CD8-positive, alpha-beta memory T cell (primary cell): ENCODE measurements around the gene SS18L1. TPM values are rescaled to one million over a fixed set of nuclear protein-coding genes. Genes with fewer than 3 reads are reported as not detected.

Source experiments
- CTCF ChIA-PET: fragments of 350-600 bp; sonication (Branson Sonifier 250); formaldehyde crosslinking; loops from one replicate; lab custom pipeline; 2021; ENCODE audit warnings: antibody characterized with exemption; lab: Charles Lee
- POLR2A ChIA-PET: fragments of 350-600 bp; sonication (Branson Sonifier 250); formaldehyde crosslinking; loops from one replicate; lab custom pipeline; 2021; ENCODE audit warnings: antibody characterized with exemption; lab: Charles Lee
- DNase-seq, 5 donors: peaks; one replicate each; pipeline versions ENCODE4 v3.0.0 to v3.0.0-alpha.2; 2020 to 2022; ENCODE audit warnings: mixed read lengths in 1 of 5
- H3K27ac ChIP-seq: one replicate; pipeline ENCODE4 v1.7.0; 2013; ENCODE audit warnings: low read depth, mild to moderate bottlenecking, low read length, moderate library complexity
- H3K27me3 ChIP-seq: 2 replicates; pipeline ENCODE4 v1.7.0; 2013; ENCODE audit warnings: low read length, mild to moderate bottlenecking; ENCODE audit not compliant: insufficient read depth, poor library complexity, severe bottlenecking
- H3K36me3 ChIP-seq: 2 replicates; pipeline ENCODE4 v1.7.0; 2013; ENCODE audit warnings: mild to moderate bottlenecking, low read length, moderate library complexity; ENCODE audit not compliant: insufficient read depth
- H3K4me1 ChIP-seq: 2 replicates; pipeline ENCODE4 v1.7.0; 2013; ENCODE audit warnings: mild to moderate bottlenecking, low read length, moderate library complexity; ENCODE audit not compliant: insufficient read depth
- H3K4me3 ChIP-seq: 2 replicates; pipeline ENCODE4 v1.7.0; 2013; ENCODE audit warnings: mild to moderate bottlenecking, low read length
- H3K9me3 ChIP-seq: 2 replicates; pipeline ENCODE4 v1.7.0; 2013; ENCODE audit warnings: mild to moderate bottlenecking, low read length
- H3K27ac Mint-ChIP-seq, 8 donors: one replicate each; pipeline ENCODE4 v1.8.0; 2020 to 2021; ENCODE audit warnings: mixed read lengths in 8 of 8, mild to moderate bottlenecking in 6 of 8, inconsistent platforms in 3 of 8, moderate library complexity in 3 of 8
- H3K27me3 Mint-ChIP-seq, 2 donors: one replicate each; pipeline ENCODE4 v1.8.0; 2020 to 2021; ENCODE audit warnings: mixed read lengths in 2 of 2, mild to moderate bottlenecking in 1 of 2, moderate library complexity in 1 of 2
- H3K36me3 Mint-ChIP-seq, 3 donors: one replicate each; pipeline ENCODE4 v1.8.0; 2020 to 2021; ENCODE audit warnings: mixed read lengths in 3 of 3, inconsistent platforms in 1 of 3, mild to moderate bottlenecking in 1 of 3
- H3K4me1 Mint-ChIP-seq, 3 donors: one replicate each; pipeline ENCODE4 v1.8.0; 2020 to 2021; ENCODE audit warnings: mixed read lengths in 3 of 3, inconsistent platforms in 1 of 3, mild to moderate bottlenecking in 1 of 3
- H3K4me3 Mint-ChIP-seq, 7 donors: one replicate each; pipeline ENCODE4 v1.8.0; 2020 to 2021; ENCODE audit warnings: mixed read lengths in 7 of 7, mild to moderate bottlenecking in 6 of 7, moderate library complexity in 4 of 7, inconsistent platforms in 2 of 7
- H3K9me3 Mint-ChIP-seq, 5 donors: one replicate each; pipeline ENCODE4 v1.8.0; 2020 to 2022; ENCODE audit warnings: mixed read lengths in 5 of 5, mild to moderate bottlenecking in 3 of 5, moderate library complexity in 2 of 5, inconsistent platforms in 1 of 5
- polyA plus RNA-seq: library from polyadenylated mRNA; unstranded; fragments of 300-500 nt; fragmentation: Illumina TruSeq; gene quantifications from one replicate; pipeline ENCODE4 v1.2.3, GENCODE V29; 2021
- total RNA-seq, 2 experiments: library from RNA; stranded (reverse); gene quantifications; one replicate each; pipeline ENCODE4 v1.2.3, GENCODE V29; 2021

The SS18L1 gene
- total and polyA plus RNA-seq, 3 experiments from 2014 or later = 0.86 to 18.5 (median 16.9) TPM

DNA sequence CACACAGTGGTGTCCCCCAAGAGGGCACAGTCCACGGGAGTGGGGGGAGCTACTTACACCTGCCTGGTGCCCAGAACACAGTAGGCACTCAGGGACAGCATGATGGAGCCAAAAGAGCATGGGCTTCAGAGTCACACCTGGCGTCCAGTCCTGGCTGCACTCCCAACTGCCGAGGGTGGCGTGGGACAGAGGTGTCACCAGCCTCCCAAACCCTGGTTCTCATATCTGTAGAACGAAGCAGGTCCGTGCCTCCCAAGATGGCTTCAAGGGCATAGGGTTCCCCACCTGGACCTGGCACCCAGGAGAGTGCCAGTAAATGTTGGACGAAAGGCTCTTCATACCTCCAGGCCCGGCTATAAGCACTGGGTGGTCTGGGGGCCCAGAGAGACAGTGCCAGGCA is 67.6 kb downstream of the SS18L1 start:
- Mint-ChIP-seq H3K36me3 (no peaks in the 10 kb centered on the region), H3K4me3 (no peak overlapping the region), H3K9me3 (no peaks in the 10 kb centered on the region), H3K27ac (no peak overlapping the region), H3K4me1 (no peaks in the 10 kb centered on the region), H3K27me3 (peaks cover 2 to 4% of the 10 kb centered on the region in 2 donors)
- DNase-seq = no peak
- POLR2A ChIA-PET = no interaction called here
- H3K27ac ChIP-seq = no peak overlapping the region
- no peak overlapping the region for H3K4me3 ChIP-seq
- peaks cover 12% of the 10 kb centered on the region for H3K27me3 ChIP-seq
- H3K9me3 ChIP-seq = no peaks in the 10 kb centered on the region
- CTCF ChIA-PET = no interaction called here
- no peaks in the 10 kb centered on the region for H3K36me3 ChIP-seq
- no peaks in the 10 kb centered on the region for H3K4me1 ChIP-seq

DNA sequence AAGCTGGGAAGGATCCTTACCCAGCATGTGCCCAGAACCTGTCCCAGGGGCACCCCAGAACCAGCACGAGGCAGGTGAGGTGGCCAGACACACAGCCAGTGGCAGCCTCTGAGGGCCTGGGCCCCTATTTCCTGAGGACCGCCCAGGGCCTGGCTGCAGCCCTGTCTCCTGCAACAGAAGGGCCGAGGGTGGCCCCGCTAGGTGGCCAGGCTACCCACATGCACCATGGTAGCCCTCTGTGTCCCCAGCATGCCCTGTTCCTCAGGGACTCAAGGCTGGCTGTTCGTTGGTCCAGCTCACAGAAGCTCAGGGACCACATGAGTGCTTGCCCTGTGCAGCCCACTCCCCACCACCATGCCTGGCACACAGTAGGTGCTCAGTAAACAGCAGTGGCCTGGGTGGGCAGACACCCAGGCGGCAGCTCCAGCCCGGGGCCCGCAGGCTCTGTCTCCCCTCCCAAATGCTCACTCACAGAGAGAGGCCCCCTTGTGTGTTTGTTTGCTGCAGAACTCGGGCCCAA is 68.3 kb downstream of the SS18L1 start:
- Mint-ChIP-seq H3K4me3 (no peak overlapping the region), H3K36me3 (no peaks in the 10 kb centered on the region), H3K4me1 (no peaks in the 10 kb centered on the region), H3K27ac (no peak overlapping the region), H3K27me3 (peaks cover 2 to 4% of the 10 kb centered on the region in 2 donors), H3K9me3 (no peaks in the 10 kb centered on the region)
- no peak for DNase-seq
- POLR2A ChIA-PET = no interaction called here
- H3K4me3 ChIP-seq = no peak overlapping the region
- no peaks in the 10 kb centered on the region for H3K9me3 ChIP-seq
- no peak overlapping the region for H3K27ac ChIP-seq
- CTCF ChIA-PET = no interaction called here
- H3K36me3 ChIP-seq = no peaks in the 10 kb centered on the region
- H3K4me1 ChIP-seq = no peaks in the 10 kb centered on the region
- H3K27me3 ChIP-seq = peaks cover 12% of the 10 kb centered on the region

DNA sequence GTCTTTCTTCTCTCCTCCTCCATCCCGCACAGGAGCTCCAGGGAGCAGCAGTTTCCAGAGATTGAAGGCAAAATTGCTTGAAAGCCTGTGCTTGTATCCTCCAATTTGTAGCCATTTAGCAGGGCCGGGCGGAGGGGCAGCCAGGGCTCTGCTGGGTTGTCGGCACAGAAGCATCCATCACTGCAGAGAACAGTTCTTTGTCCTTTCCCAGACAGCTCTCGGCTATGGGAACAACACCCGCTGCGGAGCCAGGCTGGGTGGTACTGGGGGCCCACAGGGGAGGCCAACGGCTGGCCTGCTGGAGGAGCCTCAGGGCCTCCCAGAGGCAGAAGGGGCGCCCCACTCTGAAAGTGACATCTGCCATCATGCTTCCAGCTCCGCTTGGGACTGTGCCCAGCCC is 68.7 kb downstream of the SS18L1 start:
- Histone ChIP-seq H3K27me3 (peaks cover 12% of the 10 kb centered on the region), H3K9me3 (no peaks in the 10 kb centered on the region), H3K4me3 (no peak overlapping the region), H3K4me1 (no peaks in the 10 kb centered on the region), H3K36me3 (no peaks in the 10 kb centered on the region), H3K27ac (no peak overlapping the region)
- Mint-ChIP-seq H3K36me3 (no peaks in the 10 kb centered on the region), H3K27ac (no peak overlapping the region), H3K27me3 (peaks cover 2 to 7% of the 10 kb centered on the region in 2 donors), H3K4me3 (no peak overlapping the region), H3K9me3 (no peaks in the 10 kb centered on the region), H3K4me1 (no peaks in the 10 kb centered on the region)
- ChIA-PET POLR2A (no interaction called here), CTCF (no interaction called here)
- no peak for DNase-seq

DNA sequence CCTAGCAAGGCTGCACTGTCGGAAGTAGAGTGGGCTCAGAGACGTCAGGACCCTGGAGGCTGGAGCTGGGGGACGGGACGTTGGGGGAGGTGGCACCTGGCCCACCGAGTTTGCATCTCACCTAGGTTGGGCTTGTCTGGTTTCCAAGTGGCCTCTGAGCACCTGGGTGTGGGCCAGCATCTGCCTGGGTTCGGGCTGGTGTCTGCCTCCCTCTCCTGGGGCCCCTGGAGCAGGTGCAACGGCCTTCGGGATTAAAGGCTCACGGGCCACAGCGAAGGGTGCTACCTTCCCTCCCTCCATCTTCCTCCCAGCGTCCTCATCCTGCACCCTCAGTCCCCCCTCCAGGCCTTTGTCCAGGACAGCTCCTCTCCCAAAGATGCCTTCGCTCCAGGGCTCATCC is 70.5 kb downstream of the SS18L1 start:
- Mint-ChIP-seq H3K9me3 (no peaks in the 10 kb centered on the region), H3K4me3 (no peak overlapping the region), H3K4me1 (no peaks in the 10 kb centered on the region), H3K36me3 (no peaks in the 10 kb centered on the region), H3K27ac (no peak overlapping the region), H3K27me3 (peaks cover 7 to 10% of the 10 kb centered on the region in 2 donors)
- no peaks in the 10 kb centered on the region for H3K36me3 ChIP-seq
- no peaks in the 10 kb centered on the region for H3K4me1 ChIP-seq
- no peak for DNase-seq
- ChIA-PET POLR2A (no interaction called here), CTCF (no interaction called here)
- H3K4me3 ChIP-seq = no peak overlapping the region
- no peaks in the 10 kb centered on the region for H3K9me3 ChIP-seq
- H3K27ac ChIP-seq = no peak overlapping the region
- peaks cover 17% of the 10 kb centered on the region for H3K27me3 ChIP-seq

DNA sequence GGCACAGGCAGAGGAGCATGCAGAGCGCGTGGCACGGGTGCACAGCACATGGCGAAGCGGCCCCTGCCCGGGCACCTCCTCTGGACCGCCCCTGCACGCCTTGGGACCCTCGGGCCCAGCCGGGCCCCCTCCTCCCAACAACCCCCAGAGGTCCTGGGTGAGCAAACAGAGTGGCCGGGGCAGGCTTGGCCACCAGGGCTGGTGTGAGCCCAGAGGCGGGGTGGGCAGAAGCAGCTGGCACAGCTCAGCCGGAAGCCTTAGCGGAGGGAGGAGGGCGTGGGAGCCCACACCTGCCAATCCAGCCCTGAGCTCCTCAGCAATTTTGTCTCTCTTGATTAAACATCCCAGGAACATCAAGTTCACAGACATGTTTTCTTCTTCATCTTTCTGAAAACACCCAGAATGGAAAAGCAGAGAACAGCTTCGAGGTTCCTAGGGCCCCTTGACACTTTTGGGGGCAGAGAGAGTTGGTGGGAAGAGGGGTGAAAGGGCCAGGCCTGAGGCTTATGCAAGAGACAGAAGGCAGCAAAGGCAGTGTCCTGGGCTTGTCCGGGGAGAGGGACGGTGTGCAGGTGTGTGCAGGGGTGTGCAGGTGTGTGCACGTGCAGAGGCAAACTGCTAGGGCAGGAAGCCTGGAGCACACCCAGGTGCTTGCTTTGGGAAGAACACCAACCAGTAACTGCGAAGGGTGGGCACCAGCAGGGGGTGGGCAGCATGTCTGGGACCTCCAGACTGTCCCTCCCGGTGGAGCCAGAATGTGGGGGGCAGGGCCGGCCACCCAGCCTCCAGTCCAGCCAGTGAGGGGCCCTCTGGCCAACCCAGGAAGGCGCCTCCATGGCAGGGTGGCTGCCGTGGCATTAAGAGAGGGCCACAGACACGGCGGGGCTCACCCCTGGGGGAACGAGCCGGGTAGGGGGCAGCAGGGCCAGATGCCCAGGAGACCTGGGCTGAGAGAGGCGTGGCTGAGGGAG is 71.7 kb downstream of the SS18L1 start:
- no peak for DNase-seq
- Histone ChIP-seq H3K4me1 (no peaks in the 10 kb centered on the region), H3K36me3 (no peaks in the 10 kb centered on the region), H3K27ac (no peak overlapping the region), H3K27me3 (peaks cover 17% of the 10 kb centered on the region), H3K9me3 (no peaks in the 10 kb centered on the region), H3K4me3 (no peak overlapping the region)
- CTCF ChIA-PET = interaction anchor here (1.0 kb wide), 1 partner anchor 11 kb away, joined by 3 read pairs; no protein-coding TSS in a partner anchor
- Mint-ChIP-seq H3K27ac (no peak overlapping the region), H3K9me3 (no peaks in the 10 kb centered on the region), H3K4me1 (no peaks in the 10 kb centered on the region), H3K27me3 (peaks cover 7 to 13% of the 10 kb centered on the region in 2 donors), H3K36me3 (no peaks in the 10 kb centered on the region), H3K4me3 (no peak overlapping the region)
- POLR2A ChIA-PET = no interaction called here

DNA sequence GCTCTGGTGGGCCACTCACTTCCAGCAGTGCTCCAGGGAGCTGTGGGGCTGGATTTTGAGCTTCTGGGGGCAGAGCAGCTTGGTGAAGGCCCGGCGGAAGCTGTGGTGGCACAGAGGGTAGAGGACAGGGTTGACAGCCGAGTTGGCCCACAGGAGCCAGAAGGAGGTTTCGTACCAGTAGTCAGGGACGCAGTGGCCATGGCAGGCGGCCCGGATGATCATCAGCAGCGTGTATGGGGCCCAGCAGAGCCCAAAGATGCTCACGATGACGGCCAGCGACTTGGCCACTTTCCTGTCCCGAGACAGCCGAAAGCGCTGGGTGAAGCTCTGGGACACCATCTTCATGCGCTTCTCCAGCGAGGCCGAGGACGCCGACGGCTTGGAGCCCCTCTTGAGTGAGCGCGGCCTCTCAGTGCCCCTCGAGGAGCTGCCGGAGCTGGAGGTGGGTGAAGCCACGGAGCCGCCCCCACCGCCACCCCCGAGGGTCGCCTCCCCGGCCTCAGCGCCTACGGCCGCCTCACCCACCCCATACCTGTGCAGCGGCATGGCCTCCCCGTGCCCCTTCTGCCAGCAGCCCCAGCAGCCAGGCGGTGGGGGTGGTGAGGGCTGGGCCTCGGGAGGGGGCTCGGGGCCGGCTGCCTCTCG is 72.5 kb downstream of the SS18L1 start:
- Mint-ChIP-seq H3K36me3 (no peaks in the 10 kb centered on the region), H3K27ac (no peak overlapping the region), H3K9me3 (no peaks in the 10 kb centered on the region), H3K4me1 (peaks cover 0 to 2% (median 0%) of the 10 kb centered on the region in 3 donors), H3K27me3 (peaks cover 14 to 18% of the 10 kb centered on the region in 2 donors), H3K4me3 (no peak overlapping the region)
- ChIA-PET POLR2A (no interaction called here), CTCF (interaction anchor here (1.0 kb wide), 1 partner anchor 10 kb away, joined by 3 read pairs; no protein-coding TSS in a partner anchor)
- Histone ChIP-seq H3K36me3 (no peaks in the 10 kb centered on the region), H3K27ac (no peak overlapping the region), H3K4me1 (no peaks in the 10 kb centered on the region), H3K4me3 (no peak overlapping the region), H3K27me3 (peaks cover 20% of the 10 kb centered on the region), H3K9me3 (no peaks in the 10 kb centered on the region)
- DNase-seq = no peak

DNA sequence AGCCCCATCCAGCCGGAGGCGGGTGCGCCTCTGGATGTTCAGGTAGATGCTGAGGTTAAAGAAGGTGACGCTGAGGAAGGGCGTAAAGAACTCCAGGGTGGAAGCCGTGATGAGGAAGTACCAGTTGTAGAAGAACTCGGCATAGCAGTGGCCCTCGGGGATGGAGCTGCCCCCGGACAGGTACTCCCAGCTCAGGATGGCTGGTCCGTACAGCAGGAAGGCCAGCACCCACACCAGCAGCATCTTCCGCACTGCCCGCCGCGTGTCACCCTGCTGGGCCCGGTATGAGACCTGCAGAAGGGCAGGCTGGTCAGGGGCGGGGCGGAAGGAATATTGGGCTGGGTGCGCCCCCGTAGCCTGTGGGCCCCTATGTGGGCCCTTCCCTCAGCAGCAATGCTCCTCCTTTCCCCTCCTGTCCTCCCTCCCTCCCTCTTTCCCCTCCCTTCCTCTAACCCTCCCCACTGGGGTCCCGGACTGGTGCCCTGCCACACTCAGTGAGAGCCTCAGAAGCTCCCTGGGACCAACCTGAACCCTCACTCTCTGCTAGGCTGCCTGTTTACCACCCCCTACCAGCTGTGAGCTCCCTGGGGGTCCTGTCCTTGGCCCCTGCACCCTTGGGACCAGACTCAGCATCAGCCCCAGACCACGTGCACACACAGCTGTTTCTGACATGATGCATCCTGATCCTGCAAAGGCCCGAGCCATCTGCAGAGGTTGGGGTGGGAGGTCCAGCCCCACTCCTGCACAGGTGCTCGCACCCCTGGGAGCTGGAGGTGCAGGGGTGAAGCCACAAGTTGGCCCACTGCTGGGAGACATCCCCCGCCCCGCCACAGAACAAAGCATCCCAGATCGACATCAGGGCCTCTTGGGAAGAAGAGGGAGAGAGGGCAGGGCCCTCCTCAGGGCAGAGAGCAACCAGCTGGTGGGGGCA is 73.3 kb downstream of the SS18L1 start:
- CTCF ChIA-PET = interaction anchor here (1.0 kb wide), 1 partner anchor 9 kb away, joined by 3 read pairs; no protein-coding TSS in a partner anchor
- POLR2A ChIA-PET = no interaction called here

More for the DNA sequence above, 73.3 kb downstream of the SS18L1 start:
- H3K9me3 ChIP-seq = no peaks in the 10 kb centered on the region
- H3K27ac Mint-ChIP-seq = no peak overlapping the region
- no peaks in the 10 kb centered on the region for H3K4me1 ChIP-seq
- H3K36me3 Mint-ChIP-seq = no peaks in the 10 kb centered on the region
- no peak overlapping the region for H3K4me3 ChIP-seq
- H3K27me3 Mint-ChIP-seq = peaks cover 19 to 25% of the 10 kb centered on the region in 2 donors
- DNase-seq = no peak
- H3K4me3 Mint-ChIP-seq = no peak overlapping the region
- H3K9me3 Mint-ChIP-seq = no peaks in the 10 kb centered on the region
- peaks cover 20% of the 10 kb centered on the region for H3K27me3 ChIP-seq
- H3K27ac ChIP-seq = no peak overlapping the region
- peaks cover 0 to 3% (median 0%) of the 10 kb centered on the region in 3 donors for H3K4me1 Mint-ChIP-seq
- no peaks in the 10 kb centered on the region for H3K36me3 ChIP-seq
